ENCODE data around the gene FMO4.
A peak's percentile ranks its signal among the peaks of the same experiment; 100 is the strongest.
"Not testable (repeated sequence)": the region's sequence is repeated elsewhere in the genome, so short reads cannot be mapped to it uniquely, and the experiment has no call there.

FMO4 gene, protein sequence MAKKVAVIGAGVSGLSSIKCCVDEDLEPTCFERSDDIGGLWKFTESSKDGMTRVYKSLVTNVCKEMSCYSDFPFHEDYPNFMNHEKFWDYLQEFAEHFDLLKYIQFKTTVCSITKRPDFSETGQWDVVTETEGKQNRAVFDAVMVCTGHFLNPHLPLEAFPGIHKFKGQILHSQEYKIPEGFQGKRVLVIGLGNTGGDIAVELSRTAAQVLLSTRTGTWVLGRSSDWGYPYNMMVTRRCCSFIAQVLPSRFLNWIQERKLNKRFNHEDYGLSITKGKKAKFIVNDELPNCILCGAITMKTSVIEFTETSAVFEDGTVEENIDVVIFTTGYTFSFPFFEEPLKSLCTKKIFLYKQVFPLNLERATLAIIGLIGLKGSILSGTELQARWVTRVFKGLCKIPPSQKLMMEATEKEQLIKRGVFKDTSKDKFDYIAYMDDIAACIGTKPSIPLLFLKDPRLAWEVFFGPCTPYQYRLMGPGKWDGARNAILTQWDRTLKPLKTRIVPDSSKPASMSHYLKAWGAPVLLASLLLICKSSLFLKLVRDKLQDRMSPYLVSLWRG

DNA sequence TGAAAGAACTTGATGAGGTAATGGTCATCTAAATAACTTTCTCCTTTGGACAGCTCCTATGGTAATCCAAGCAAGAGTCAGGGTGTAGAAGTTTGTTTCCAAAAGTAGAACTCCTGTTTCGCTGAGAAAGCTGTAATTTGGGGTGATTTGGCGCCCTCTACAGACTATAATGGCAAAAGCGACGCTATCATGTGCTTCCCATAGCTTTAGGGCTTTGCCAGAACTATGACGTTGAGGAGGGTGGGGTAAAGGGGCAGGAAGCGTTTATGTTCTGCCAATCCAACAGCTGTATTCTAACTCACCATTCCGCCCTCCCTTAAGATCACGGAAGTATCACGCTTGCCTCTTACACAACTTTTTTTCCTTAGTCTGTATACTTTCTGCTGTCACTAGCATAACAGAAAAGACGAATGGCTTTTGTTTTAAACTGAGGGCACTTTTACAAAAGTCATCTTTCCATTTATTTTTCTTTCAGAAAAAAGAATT is at the start of gene FMO4:
Gene FMO4, plus strand, starts transcription at position 349 of the 486 bp plus-strand sequence. CDS start 5,643 bp downstream, outside the sequence.
- peak; percentile 79 to 85 for DNase-seq

DNA sequence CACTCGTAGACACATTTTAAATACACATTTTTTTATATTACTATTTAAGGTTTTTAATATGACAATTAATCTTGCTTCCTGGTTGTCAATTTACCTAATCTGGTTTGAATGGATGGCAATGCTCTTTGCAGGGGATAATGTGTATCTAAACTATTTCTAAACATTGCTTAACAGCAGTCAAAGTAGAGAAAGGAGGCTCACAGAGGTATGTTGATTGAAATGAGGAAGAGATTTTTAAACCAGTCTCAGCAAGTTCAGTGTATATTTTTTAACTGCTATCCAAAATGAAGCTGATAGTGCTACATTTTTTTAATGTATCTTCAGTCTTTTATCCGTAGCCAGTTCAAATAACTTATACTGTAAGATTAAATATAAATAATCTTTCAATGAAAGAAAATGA is 48.3 kb upstream of the FMO4 start:
- no peak for DNase-seq

DNA sequence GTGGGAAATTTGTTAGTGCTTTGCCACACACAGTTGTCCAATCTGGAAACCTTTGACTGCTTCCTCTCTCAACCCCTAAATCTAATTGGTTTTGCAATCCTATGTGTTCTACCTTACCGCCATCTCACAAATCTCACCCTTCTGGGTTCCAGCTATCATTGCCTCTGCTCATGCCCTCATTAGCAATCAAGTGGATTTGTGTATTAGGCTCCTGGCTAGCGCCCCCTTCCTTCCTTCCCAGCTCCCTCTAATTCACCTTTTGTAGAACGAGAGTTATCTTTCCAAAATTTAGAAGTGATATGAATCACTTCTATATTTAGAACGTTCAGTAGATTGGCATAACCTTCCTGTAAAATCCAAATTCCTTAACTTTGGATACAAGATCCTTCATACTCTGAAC is 47.1 kb upstream of the FMO4 start:
- DNase-seq, result no peak

DNA sequence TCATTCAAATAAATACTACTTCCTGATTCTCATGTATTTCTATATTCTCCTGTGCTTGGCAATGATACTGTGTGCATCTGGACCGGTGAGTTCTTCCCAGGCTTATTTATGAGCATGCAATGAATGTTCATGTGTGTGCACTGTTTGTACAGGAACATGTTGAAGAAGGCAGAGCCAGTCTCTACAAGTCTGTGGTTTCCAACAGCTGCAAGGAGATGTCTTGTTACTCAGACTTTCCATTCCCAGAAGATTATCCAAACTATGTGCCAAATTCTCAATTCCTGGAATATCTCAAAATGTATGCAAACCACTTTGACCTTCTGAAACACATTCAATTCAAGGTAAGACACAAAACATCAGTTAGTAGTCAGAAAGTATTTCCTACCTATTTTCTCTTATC is 46.6 kb upstream of the FMO4 start:
- DNase-seq, result no peak

GRCh38 chr1:171270806-171271205 is 43.2 kb upstream of the FMO4 start:
- no peak for DNase-seq

- DNase-seq, result no peak
Observed at GRCh38 chr1:171277534-171277933, 36.4 kb upstream of the FMO4 start.

DNA sequence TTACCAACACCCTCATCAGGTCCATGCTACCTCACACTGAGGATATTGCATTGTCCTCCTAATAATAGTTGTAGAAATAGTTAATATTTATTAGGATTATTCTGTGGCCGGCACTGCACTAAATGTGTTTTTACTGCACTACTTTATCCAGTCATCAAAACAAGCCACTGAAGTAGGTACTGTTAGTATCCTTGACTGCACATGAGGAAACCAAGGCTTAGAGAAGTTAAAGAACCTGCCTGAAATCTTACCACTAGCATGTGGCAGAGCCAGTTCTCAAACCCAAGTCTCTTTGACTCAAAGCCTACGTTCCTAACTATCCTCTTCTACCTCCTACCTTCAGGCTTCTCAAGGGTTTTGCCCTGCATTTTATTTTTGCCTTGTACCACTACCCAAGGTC is 34.7 kb upstream of the FMO4 start:
- DNase-seq, result no peak

GRCh38 chr1:171279678-171280077 is 34.3 kb upstream of the FMO4 start:
- DNase-seq, result no peak

- no peak for DNase-seq
Observed at GRCh38 chr1:171280599-171280998, 33.4 kb upstream of the FMO4 start.

GRCh38 chr1:171286032-171286705 is 27.8 kb upstream of the FMO4 start:
- DNase-seq, result no peak

DNA sequence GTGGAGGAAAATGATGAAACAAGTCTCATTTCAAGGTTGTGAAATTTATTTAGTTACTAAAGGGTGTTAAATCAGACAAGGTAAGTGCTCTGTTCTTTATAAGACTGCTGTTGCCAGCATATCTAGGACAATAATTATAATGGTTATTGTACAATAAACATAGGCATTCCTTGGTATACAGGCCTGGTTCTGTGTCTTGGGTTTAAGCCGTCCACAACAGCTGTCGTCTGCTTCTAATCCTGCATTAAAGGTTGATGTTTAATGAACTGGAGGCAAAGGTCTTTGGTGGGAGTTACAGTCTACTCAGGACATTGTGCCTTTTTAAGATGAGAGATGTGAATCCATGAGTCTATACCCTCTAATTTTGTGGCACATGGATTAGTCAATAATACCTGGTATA is 23.4 kb upstream of the FMO4 start:
- DNase-seq, result no peak

GRCh38 chr1:171292799-171293198 is 21.2 kb upstream of the FMO4 start:
- DNase-seq, result no peak

DNA sequence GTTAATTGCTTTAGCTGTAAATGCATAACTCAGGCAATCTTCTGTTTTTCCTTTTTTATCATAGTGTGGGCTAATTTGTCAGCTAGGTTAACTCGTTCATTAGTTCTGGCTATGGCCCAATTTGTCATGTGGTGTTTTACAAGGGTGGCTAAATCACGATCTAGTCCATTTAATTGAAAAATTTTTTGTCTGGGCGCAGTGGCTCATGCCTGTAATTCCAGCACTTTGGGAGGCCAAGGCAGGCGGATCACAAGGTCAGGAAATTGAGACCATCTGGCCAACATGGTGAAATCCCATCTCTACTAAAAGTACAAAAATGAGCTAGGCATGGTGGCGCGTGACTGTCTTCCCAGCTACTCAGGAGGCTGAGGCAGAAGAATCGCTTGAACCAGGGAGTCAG is 18.6 kb upstream of the FMO4 start:
- DNase-seq, result not testable (repeated sequence)

GRCh38 chr1:171295821-171296220 is 18.2 kb upstream of the FMO4 start:
- no peak for DNase-seq

GRCh38 chr1:171296897-171297296 is 17.1 kb upstream of the FMO4 start:
- no peak for DNase-seq

DNA sequence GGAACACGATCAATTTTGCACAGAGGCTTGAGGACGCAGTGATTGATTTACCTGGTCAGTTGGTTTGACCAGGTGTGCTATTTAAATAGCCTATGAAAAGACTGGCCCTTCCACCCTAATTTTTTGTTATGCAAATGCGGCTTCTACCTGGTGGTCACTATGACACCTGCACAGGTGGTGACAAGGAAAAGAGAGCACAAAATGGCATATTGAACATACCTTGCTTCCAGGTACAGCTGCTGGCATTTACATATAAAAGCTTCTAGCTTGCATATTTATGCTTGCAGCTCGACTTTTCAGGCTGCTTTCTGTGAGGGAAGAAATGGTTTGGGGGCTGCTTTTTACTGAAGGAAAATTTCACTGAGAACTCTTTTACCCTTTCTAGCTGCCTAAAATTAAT is 15.3 kb upstream of the FMO4 start:
- no peak for DNase-seq

DNA sequence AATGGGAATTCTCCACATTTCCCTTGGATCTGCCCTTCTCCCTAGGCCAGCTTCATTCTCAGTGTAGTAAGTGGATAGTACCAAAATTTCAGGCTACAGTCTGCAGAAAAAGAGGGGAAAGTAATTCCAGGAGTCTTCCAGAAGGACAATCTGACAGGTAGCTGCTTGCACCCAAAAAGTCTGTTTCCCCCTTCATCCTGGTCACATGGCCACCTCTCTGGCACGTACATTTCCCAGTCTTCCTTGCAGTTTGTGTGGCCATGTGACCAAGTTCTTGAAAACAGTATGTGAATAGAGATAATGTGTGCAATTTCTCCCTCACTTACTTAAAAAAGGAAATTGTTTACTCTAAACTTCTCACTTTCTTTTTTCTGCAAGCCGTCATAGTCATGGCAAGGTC is 14.6 kb upstream of the FMO4 start:
- no peak for DNase-seq

DNA sequence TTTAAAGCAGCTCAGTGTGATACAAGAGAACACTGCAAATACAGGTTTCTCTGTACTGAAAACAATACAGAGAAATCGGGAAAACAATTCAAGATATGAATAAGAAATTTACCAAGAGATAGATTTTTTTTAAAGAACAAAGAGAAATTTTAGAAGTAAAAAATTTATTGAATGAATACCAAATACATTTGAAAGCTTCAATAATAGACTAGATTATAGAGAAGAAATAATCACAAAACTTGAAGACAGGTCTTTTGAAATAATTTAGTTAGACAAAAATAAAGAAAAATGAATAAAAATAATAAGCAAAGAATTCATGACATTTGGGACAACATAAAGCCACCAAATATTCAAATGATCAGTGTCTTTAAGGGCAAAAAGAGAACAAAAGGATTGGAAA is 13.6 kb upstream of the FMO4 start:
- no peak for DNase-seq

- DNase-seq, result no peak
Observed at GRCh38 chr1:171310661-171311087, 3.3 kb upstream of the FMO4 start.

DNA sequence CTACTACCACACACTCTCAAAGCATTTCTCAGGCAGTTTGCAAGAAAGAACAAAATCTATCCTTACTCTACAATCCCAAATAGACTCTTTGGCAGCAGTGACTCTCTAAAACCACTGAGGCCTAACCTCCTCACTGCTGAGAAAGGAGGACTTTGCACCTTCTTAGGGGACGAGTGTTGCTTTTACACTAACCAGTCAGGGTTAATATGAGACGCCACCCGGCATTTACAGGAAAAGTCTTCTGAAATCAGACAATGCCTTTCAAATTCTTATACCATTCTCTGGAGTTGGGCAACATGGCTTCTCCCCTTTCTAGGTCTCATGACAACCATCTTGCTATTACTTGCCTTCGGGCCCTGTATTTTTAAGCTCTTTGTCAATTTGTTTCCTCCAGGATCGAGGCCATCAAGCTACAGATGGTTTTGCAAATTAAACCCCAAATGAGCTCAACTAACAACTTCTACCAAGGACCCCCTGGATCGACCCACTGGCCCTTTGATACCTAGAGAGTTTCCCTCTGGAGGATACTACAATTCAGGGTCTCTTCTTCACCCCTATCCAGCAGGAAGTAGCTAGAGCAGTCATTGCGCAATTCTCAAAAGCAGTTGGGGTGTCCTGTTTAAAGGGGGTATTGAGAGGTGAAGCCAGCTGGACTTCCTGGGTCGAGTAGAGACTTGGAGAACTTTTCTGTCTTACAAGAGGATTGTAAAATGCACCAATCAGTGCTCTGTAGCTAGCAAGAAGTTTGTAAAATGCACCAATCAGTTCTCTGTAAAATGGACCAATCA is 2.0 kb upstream of the FMO4 start:
- DNase-seq, result no peak

DNA sequence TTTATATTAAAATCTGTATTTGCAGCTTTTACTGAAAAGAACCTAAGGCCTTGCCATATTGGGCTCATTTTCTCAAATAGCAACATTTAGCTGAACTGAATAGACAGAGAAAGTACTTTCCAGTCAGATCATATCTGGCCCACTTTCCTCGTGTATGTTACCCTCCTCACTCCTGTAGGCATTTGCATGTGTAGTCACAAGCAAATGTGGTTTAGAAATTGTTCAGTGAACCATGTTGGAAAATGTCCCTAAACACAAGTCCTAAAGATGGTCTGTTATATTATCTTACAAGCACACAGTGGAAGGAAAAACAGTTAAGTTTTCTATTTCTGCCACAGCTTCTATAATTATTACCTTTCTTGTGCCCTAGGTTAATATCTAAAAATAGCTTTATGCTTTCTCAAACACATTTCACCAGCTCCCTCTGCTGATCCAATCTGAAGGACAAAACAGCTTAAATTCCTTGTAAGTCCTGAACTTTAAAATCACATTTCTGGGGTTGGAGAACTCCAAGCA is 606 bp upstream of the FMO4 start:
- DNase-seq, result no peak

DNA sequence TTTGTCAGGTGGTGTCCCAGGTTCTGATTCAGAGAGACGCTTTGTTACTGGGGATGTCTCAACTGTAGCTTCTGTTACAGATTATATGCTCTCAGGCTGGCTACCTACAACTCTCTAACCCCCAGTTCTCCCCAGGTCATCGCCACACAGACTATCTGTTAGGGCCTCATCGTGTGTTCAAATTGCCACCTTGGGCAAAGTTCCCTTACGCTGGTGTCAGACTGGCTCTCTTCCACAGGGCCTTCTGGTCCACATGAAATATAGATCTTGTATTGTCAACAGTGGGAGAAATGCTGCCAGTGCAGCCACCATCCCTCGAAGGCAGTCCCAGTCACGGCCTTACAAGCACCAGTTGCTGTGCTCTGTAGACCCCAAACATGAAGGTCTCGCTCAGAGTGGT is 15.3 kb downstream of the FMO4 start:
- no peak for DNase-seq

Measured in activated CD4-positive, alpha-beta T cell treated with anti-CD3 and anti-CD28 coated beads for 4 hours (primary cell).